HEK293 (cell line): ENCODE data around the gene DENND4B.

ENCODE experiments used
- CTCF ChIA-PET: fragments of 350-600 bp; formaldehyde crosslinking; extraction: SDS; loops from one replicate; lab custom pipeline; 2021; ENCODE audit warnings: antibody characterized with exemption; lab: Yijun Ruan, JAX
- POLR2A ChIA-PET: fragments of 300-600 bp; formaldehyde crosslinking; extraction: SDS; loops from one replicate; lab custom pipeline; 2020; ENCODE audit warnings: antibody characterized with exemption, inconsistent platforms; lab: Yijun Ruan, JAX
- H3K27ac ChIP-seq: fragments of 200-500 bp; sonication (Bioruptor generic); 2 replicates; pipeline ENCODE4 v1.5.1; 2014; ENCODE audit warnings: low read depth, low read length, control low read depth, inconsistent platforms; ENCODE audit errors: extremely low read depth
- H3K36me3 ChIP-seq, 2 experiments: fragments of 200-500 bp in 1 of 2; sonication (Bioruptor generic) in 1 of 2; 1 replicate in 1 of 2; 2 replicates in 1 of 2; pipeline ENCODE4 v1.5.1; 2014 to 2017; ENCODE audit warnings: inconsistent platforms in 2 of 2, low read length in 2 of 2; ENCODE audit not compliant: control insufficient read depth in 2 of 2, insufficient read depth in 1 of 2
- H3K4me1 ChIP-seq: fragments of 200-500 bp; sonication (Bioruptor generic); 2 replicates; pipeline ENCODE4 v1.5.1; 2014; ENCODE audit warnings: mild to moderate bottlenecking, low read length, inconsistent platforms; ENCODE audit not compliant: control insufficient read depth, insufficient read depth
- H3K4me3 ChIP-seq: 2 replicates; pipeline ENCODE4 v1.5.1; 2011; ENCODE audit warnings: low read depth, mild to moderate bottlenecking, control low read depth, low read length, moderate library complexity
- H3K9me3 ChIP-seq: fragments of 200-500 bp; sonication (Bioruptor generic); 2 replicates; pipeline ENCODE4 v1.5.1; 2014; ENCODE audit warnings: low read depth, low read length, inconsistent platforms; ENCODE audit not compliant: control insufficient read depth, insufficient read depth
- KLF17 ChIP-seq: fragments of 450-650 bp; formaldehyde crosslinking; IDR thresholded peaks from 2 replicates; pipeline ENCODE4 v1.5.1; 2016; ENCODE audit warnings: missing biosample characterization, missing genetic modification characterization
- PATZ1 ChIP-seq: fragments of 450-650 bp; formaldehyde crosslinking; IDR thresholded peaks from 2 replicates; pipeline ENCODE4 v1.5.1; 2016; ENCODE audit warnings: missing biosample characterization, missing genetic modification characterization
- ZBTB1 ChIP-seq: fragments of 450-650 bp; formaldehyde crosslinking; IDR thresholded peaks from 2 replicates; pipeline ENCODE4 v1.5.1; 2016; ENCODE audit warnings: missing biosample characterization, missing genetic modification characterization
- ZBTB6 ChIP-seq: fragments of 450-650 bp; formaldehyde crosslinking; IDR thresholded peaks from 2 replicates; pipeline ENCODE4 v1.5.1; 2017; ENCODE audit warnings: missing biosample characterization, missing genetic modification characterization
- ZFHX2 ChIP-seq: fragments of 450-650 bp; formaldehyde crosslinking; conservative IDR thresholded peaks from 2 replicates; pipeline ENCODE4 v1.5.1; 2016; ENCODE audit warnings: missing biosample characterization, missing genetic modification characterization
- ZFP37 ChIP-seq: fragments of 450-650 bp; formaldehyde crosslinking; IDR thresholded peaks from 2 replicates; pipeline ENCODE4 v1.5.1; 2016; ENCODE audit warnings: missing biosample characterization, missing genetic modification characterization
- ZNF140 ChIP-seq: fragments of 450-650 bp; formaldehyde crosslinking; IDR thresholded peaks from 2 replicates; pipeline ENCODE4 v1.5.1; 2016; ENCODE audit warnings: missing biosample characterization, missing genetic modification characterization
- ZNF274 ChIP-seq, 2 experiments: fragments of 200-500 bp in 1 of 2; fragments of 450-650 bp in 1 of 2; sonication (Bioruptor generic) in 1 of 2; formaldehyde crosslinking in 1 of 2; IDR thresholded peaks; 2 replicates each; pipeline versions ENCODE4 v1.5.1 to v1.6.1; 2014 to 2016; ENCODE audit warnings: borderline replicate concordance in 1 of 2, inconsistent platforms in 1 of 2, low read length in 1 of 2, missing biosample characterization in 1 of 2, missing genetic modification characterization in 1 of 2
- ZNF366 ChIP-seq: fragments of 450-650 bp; formaldehyde crosslinking; conservative IDR thresholded peaks from 2 replicates; pipeline ENCODE4 v1.5.1; 2016; ENCODE audit warnings: missing biosample characterization, missing genetic modification characterization
- ZNF404 ChIP-seq: fragments of 450-650 bp; formaldehyde crosslinking; IDR thresholded peaks from 2 replicates; pipeline ENCODE4 v1.5.1; 2017; ENCODE audit warnings: missing biosample characterization, missing genetic modification characterization
- ZNF423 ChIP-seq: fragments of 450-650 bp; formaldehyde crosslinking; IDR thresholded peaks from 2 replicates; pipeline ENCODE4 v1.5.1; 2016; ENCODE audit warnings: missing biosample characterization, missing genetic modification characterization
- ZNF510 ChIP-seq: fragments of 450-650 bp; formaldehyde crosslinking; IDR thresholded peaks from 2 replicates; pipeline ENCODE4 v1.5.1; 2018; ENCODE audit warnings: mild to moderate bottlenecking, missing genetic modification characterization, missing biosample characterization; ENCODE audit not compliant: insufficient replicate concordance
- ZNF558 ChIP-seq: fragments of 450-650 bp; formaldehyde crosslinking; IDR thresholded peaks from 2 replicates; pipeline ENCODE4 v1.5.1; 2016; ENCODE audit warnings: missing biosample characterization, missing genetic modification characterization
- ZNF660 ChIP-seq: fragments of 450-650 bp; IDR thresholded peaks from 2 replicates; pipeline ENCODE4 v1.5.1; 2018; ENCODE audit warnings: missing biosample characterization, mild to moderate bottlenecking, missing genetic modification characterization
- ZNF747 ChIP-seq: fragments of 450-650 bp; formaldehyde crosslinking; IDR thresholded peaks from 2 replicates; pipeline ENCODE4 v1.5.1; 2016; ENCODE audit warnings: missing biosample characterization, missing genetic modification characterization
- ZNF785 ChIP-seq: fragments of 450-650 bp; formaldehyde crosslinking; IDR thresholded peaks from 2 replicates; pipeline ENCODE4 v1.5.1; 2016; ENCODE audit warnings: missing biosample characterization, missing genetic modification characterization
- ZNF830 ChIP-seq: fragments of 450-650 bp; IDR thresholded peaks from 2 replicates; pipeline ENCODE4 v1.5.0; 2018; ENCODE audit warnings: missing biosample characterization, missing genetic modification characterization, low read depth, mild to moderate bottlenecking, moderate library complexity
- ZNF837 ChIP-seq: fragments of 450-650 bp; formaldehyde crosslinking; IDR thresholded peaks from 2 replicates; pipeline ENCODE4 v1.5.1; 2016; ENCODE audit warnings: missing biosample characterization, missing genetic modification characterization
- TF ChIP-seq, protein P1 (sequence below): fragments of 450-650 bp; formaldehyde crosslinking; IDR thresholded peaks from 2 replicates; pipeline ENCODE4 v1.5.1; 2016; ENCODE audit warnings: missing biosample characterization, missing genetic modification characterization

Gene DENND4B

GRCh38 chr1:153968972-153969371 lies 22.5 kb upstream of the DENND4B start:
- no peak for TF ChIP-seq ZBTB1
- no peak for TF ChIP-seq ZNF747 (tag by site-specific recombination)
- no peak for TF ChIP-seq PATZ1 (tag by site-specific recombination)
- TF ChIP-seq KLF17, result no peak
- TF ChIP-seq ZBTB6 (tag by site-specific recombination), result no peak
- TF ChIP-seq ZNF558, result no peak
- no peak for TF ChIP-seq ZNF785 (tag by site-specific recombination)
- TF ChIP-seq, protein P1, sequence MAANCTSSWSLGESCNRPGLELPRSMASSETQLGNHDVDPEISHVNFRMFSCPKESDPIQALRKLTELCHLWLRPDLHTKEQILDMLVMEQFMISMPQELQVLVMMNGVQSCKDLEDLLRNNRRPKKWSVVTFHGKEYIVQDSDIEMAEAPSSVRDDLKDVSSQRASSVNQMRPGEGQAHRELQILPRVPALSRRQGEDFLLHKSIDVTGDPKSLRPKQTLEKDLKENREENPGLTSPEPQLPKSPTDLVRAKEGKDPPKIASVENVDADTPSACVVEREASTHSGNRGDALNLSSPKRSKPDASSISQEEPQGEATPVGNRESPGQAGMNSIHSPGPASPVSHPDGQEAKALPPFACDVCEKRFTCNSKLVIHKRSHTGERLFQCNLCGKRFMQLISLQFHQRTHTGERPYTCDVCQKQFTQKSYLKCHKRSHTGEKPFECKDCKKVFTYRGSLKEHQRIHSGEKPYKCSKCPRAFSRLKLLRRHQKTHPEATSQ (tag by site-specific recombination), result no peak
- no peak for TF ChIP-seq ZNF837 (tag by site-specific recombination)
- no peak for TF ChIP-seq ZNF423 (tag by site-specific recombination)
- no peak for TF ChIP-seq ZNF510 (tag by site-specific recombination)
- TF ChIP-seq ZNF366 (tag by site-specific recombination), result no peak
- no peak for TF ChIP-seq ZNF404 (tag by site-specific recombination)
- Histone ChIP-seq H3K4me1 (no peaks in the 10 kb centered on the region; the same call in 1 of the 2 replicates), H3K36me3 (peaks cover 0 to 20% of the 10 kb centered on the region in 2 experiments; a peak in 2 of 3 replicates), H3K9me3 (no peaks in the 10 kb centered on the region), H3K27ac (no peak overlapping the region), H3K4me3 (no peak overlapping the region)
- CTCF ChIA-PET, result interaction anchor here (0.5 to 3.1 kb wide), 5 partner anchors 8 to 612 kb away, joined by 3 to 19 read pairs (median 5); partner anchors contain the start of genes JTB and RAB13
- POLR2A ChIA-PET, result interaction anchor here (3.4 to 5.2 kb wide), 2 partner anchors 8 to 22 kb away, joined by 50 to 137 read pairs; partner anchors contain the start of genes JTB and RPS27

DNA sequence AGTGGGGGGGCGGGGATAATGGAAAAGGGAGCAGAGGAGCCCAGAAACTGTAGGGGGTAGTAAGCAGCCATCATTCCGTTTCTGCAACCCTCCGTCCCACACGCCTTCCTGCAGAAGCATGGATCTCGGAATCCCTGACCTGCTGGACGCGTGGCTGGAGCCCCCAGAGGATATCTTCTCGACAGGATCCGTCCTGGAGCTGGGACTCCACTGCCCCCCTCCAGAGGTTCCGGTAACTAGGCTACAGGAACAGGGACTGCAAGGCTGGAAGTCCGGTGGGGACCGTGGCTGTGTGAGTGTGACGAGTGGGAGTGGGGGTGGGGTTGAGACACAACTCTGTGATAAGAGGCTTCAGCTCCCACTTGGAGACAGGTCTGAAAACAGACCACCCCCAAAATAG lies 21.9 kb upstream of the DENND4B start:
- POLR2A ChIA-PET, result interaction anchor here (1.9 to 5.2 kb wide), 5 partner anchors 9 to 46 kb away, joined by 7 to 137 read pairs (median 31); partner anchors contain the start of genes GATAD2B, JTB, RAB13 and RPS27
- CTCF ChIA-PET, result interaction anchor here (0.5 to 3.1 kb wide), 7 partner anchors 8 to 341 kb away, joined by 4 to 19 read pairs (median 5); partner anchors contain the start of genes JTB, RAB13, S100A1 and S100A13
- H3K9me3 ChIP-seq, result no peaks in the 10 kb centered on the region
- H3K36me3 ChIP-seq, result peaks cover 0 to 15% of the 10 kb centered on the region in 2 experiments; a peak in 2 of 3 replicates
- H3K4me3 ChIP-seq, result peak overlapping the region; percentile 29
- no peaks in the 10 kb centered on the region; the same call in 1 of the 2 replicates for H3K4me1 ChIP-seq
- TF ChIP-seq ZNF140 (tag by site-specific recombination) (no peak), ZFHX2 (tag by site-specific recombination) (0 out of 2 replicates have a peak, but pooled peaks have one; percentile 17)
- H3K27ac ChIP-seq, result no peak overlapping the region; the same call in 1 of the 2 replicates

DNA sequence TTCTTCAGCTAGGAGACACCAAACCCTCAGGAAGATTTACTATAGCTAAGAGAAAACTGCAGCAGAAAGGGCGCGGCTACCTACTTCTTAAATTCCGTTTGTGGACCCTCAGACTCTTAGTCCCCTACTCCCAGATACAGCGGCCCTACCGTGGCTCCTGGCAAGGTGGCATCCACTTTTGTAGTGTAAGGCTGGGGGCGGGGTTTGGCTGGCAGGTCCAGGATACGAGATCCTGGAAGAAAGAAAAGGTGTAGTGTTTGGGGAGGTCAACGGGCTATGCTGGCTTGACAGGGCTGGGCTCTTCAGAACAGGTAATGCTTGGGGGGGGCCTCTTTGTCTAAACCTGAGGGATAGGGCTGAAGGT lies 21.5 kb upstream of the DENND4B start:
- no peak for TF ChIP-seq ZFP37 (tag by site-specific recombination)
- no peak for TF ChIP-seq ZNF830 (tag by site-specific recombination)
- TF ChIP-seq ZNF274 (IDR thresholded peaks at IDR 0.05; ENCODE audit: low read length), result no peak
- no peak for TF ChIP-seq ZNF274 (tag by site-specific recombination; IDR thresholded peaks at IDR 0.05; ENCODE audit: borderline replicate concordance)
- TF ChIP-seq ZNF660 (tag by site-specific recombination), result 0 out of 2 replicates have a peak, but pooled peaks have one; percentile 27
- TF ChIP-seq, all 188 proteins: peak for 1
- ChIA-PET POLR2A (interaction anchor here (0.7 to 5.2 kb wide), 17 partner anchors 9 to 403 kb away, joined by 3 to 137 read pairs (median 7); partner anchors contain the start of genes CHTOP, CRTC2, DENND4B and GATAD2B), CTCF (interaction anchor here (0.8 to 3.1 kb wide), 8 partner anchors 9 to 340 kb away, joined by 4 to 19 read pairs (median 6); partner anchors contain the start of genes JTB, RAB13, S100A1 and S100A13)

More for the DNA sequence above, 21.5 kb upstream of the DENND4B start:
- H3K27ac ChIP-seq, result peak overlapping the region; percentile 87
- peak overlapping the region; percentile 29 for H3K4me3 ChIP-seq
- H3K36me3 ChIP-seq, result peaks cover 0 to 11% of the 10 kb centered on the region in 2 experiments; a peak in 2 of 3 replicates
- H3K9me3 ChIP-seq, result no peaks in the 10 kb centered on the region
- H3K4me1 ChIP-seq, result no peaks in the 10 kb centered on the region; the same call in 1 of the 2 replicates
